TTC549 (cell line): Measurements from ENCODE around the gene PTPRCAP.

Experiments
- FAIRE-seq: peaks from 2 replicates; lab custom pipeline; 2012; peaks lifted over from hg19 to GRCh38; lab: Jason Lieb, UNC

PTPRCAP gene

GRCh38 chr11:67395555-67396258, 41.8 kb downstream of the PTPRCAP start:
- no peak for FAIRE-seq

- FAIRE-seq, result no peak
These were observed 43.5 kb downstream of the PTPRCAP start for GRCh38 chr11:67393990-67394389.

- FAIRE-seq, result no peak
These were observed 44.0 kb downstream of the PTPRCAP start for GRCh38 chr11:67393437-67393836.

- FAIRE-seq, result no peak
These were observed 45.2 kb downstream of the PTPRCAP start for GRCh38 chr11:67392183-67392715.

GRCh38 chr11:67391304-67392182, 45.9 kb downstream of the PTPRCAP start, which contains the start of gene RAD9A:
Gene RAD9A, plus strand, starts transcription at chr11:67391986. Its CDS starts 59 bp downstream, at chr11:67392045.
- no peak for FAIRE-seq

GRCh38 chr11:67390947-67391303, 46.6 kb downstream of the PTPRCAP start:
- FAIRE-seq, result no peak

- FAIRE-seq, result no peak
These were observed 48.0 kb downstream of the PTPRCAP start for GRCh38 chr11:67389477-67389876.

- no peak for FAIRE-seq
These were observed 50.0 kb downstream of the PTPRCAP start for GRCh38 chr11:67387518-67387917.

GRCh38 chr11:67387069-67387468, 50.4 kb downstream of the PTPRCAP start:
- no peak for FAIRE-seq
